LNCAP (cell line): ENCODE results near the gene KLHL22.

ENCODE experiments used
- CTCF ChIP-seq: fragments of 450-650 bp; IDR thresholded peaks from 2 replicates; pipeline ENCODE4 v1.5.1; 2017; ENCODE audit warnings: mild to moderate bottlenecking

The KLHL22 gene

GRCh38 chr22:20533095-20533878, 37.7 kb upstream of the KLHL22 start:
- TF ChIP-seq CTCF: no peak

DNA sequence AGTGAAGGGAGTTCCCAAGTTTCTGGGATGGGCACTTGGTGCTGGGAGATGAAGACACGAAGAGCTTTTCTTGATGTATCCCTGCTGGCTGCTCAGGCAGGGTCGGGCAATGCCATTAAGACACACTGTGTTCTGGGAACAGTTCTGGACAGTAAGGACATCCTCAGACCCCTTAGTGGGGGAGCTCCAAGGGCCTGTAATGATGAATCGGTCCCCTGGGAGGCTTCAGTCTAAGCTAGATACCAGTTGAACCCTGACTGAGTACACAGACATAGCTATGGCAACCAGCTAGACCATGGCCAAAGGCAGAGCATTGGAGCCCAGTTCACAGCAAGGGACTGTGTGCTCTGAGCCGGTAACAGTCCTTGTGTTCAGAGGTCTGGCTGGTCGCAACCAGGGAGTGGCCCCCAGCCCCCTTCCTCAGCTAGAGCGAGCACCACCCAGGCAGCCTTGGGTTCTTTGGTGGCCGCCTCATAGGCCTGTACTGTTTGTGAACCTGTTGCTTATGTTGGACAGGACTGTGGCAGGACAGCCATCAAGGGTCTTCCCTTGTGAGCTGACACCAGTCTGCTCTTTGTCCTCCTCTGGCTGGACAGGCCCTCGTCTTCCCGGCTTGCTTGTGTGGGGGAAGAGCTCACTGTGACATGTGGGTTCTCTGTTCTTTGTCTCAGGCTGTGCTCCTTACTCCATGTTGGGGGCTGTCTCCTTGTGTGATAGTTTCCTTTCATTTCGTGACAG, 36.8 kb upstream of the KLHL22 start:
- TF ChIP-seq CTCF: no peak

DNA sequence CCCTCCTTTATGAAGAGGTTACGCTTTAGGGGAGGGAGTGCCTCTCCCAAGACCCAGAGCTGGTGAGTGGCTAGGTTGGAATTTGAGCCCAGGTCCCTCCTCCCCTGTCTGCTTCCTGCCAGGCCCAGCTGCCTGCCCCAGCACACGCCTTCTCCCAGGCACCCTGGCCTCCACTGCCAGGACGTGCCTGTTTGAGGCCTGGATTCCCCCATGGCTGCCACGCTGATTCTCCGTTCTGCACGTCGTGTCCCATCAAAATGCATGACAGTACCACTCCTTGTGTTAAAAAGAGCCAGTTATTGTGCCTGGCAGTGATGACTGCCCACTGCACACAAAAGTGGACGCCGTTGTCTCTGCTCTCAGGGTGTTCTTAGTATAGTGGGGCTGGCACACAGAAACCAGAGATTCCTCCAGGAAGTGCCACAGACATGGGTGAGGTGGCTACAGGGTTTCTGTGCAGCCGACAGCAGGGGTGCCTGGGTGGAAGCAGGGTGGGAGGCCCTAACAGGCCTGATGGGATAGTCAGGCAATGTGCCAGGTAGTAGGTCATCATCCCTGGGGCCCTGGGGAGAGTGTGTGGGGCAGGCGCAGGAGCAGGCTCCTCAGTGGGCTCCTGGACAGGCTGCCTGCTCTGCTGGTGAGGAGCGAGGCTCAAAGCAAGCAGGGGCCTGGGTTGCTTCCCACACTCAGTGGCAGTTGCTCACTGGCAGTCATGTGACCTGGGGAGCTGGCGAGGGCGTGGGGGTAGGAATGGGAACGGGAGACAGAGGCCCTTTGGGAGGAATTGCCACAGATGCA, 36.0 kb upstream of the KLHL22 start:
- no peak for TF ChIP-seq CTCF

DNA sequence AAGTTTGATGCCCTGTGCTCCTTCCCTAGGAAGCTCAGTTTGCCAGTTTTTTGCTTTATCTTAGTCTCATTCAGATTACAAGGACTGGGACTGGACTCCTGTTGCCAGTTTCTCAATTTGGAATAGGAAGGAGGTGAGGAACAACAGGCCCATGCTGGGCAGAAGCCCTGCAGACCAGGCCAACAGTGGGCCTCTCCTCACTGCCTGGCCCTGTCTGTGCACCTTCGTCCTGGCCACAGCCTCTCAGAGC, 35.5 kb upstream of the KLHL22 start:
- TF ChIP-seq CTCF: no peak

GRCh38 chr22:20530368-20531153, 35.0 kb upstream of the KLHL22 start:
- no peak for TF ChIP-seq CTCF

- no peak for TF ChIP-seq CTCF
These were observed 32.9 kb upstream of the KLHL22 start for GRCh38 chr22:20528405-20528978.
